H1 (cell line): ENCODE measurements around the gene UAP1. TPM values are rescaled to one million over a fixed set of nuclear protein-coding genes. Genes with fewer than 3 reads are reported as not detected.

Experiments
- CTCF ChIA-PET: fragments of 300-600 bp; sonication (Branson Sonifier 250); formaldehyde crosslinking; loops from one replicate; lab custom pipeline; 2021; ENCODE audit not compliant: partially characterized antibody; lab: Charles Lee
- POLR2A ChIA-PET: fragments of 300-600 bp; sonication (Branson Sonifier 250); formaldehyde crosslinking; loops from one replicate; lab custom pipeline; 2021; ENCODE audit warnings: inconsistent platforms; ENCODE audit not compliant: partially characterized antibody; lab: Charles Lee
- DNase-seq, 2 experiments: peaks; one replicate each; pipeline versions ENCODE4 v3.0.0 to v3.0.0-alpha.2; 2010 to 2022; ENCODE audit warnings: low spot score in 2 of 2, low read depth in 1 of 2, mixed read lengths in 1 of 2
- FAIRE-seq: peaks from 2 replicates; lab custom pipeline; 2011; peaks lifted over from hg19 to GRCh38; lab: Jason Lieb, UNC
- H2AFZ ChIP-seq: 2 replicates; pipeline ENCODE4 v1.8.1; 2012; ENCODE audit warnings: low read length, inconsistent platforms
- H2AK5ac ChIP-seq: 2 replicates; pipeline ENCODE4 v1.6.1; 2013; ENCODE audit warnings: low read depth, low read length
- H2BK120ac ChIP-seq: replicated peaks from 2 replicates; pipeline ENCODE3; 2013; ENCODE audit warnings: low read depth, low read length, inconsistent platforms
- H2BK12ac ChIP-seq: 2 replicates; pipeline ENCODE4 v1.6.1; 2013; ENCODE audit warnings: low read depth, low read length
- H2BK15ac ChIP-seq: 2 replicates; pipeline ENCODE4 v1.6.1; 2013; ENCODE audit warnings: low read length
- H2BK20ac ChIP-seq: 2 replicates; pipeline ENCODE4 v1.6.1; 2013; ENCODE audit warnings: low read length
- H2BK5ac ChIP-seq: 2 replicates; pipeline ENCODE4 v1.6.1; 2013; ENCODE audit warnings: low read depth, low read length
- H3K14ac ChIP-seq: 2 replicates; pipeline ENCODE4 v1.6.1; 2013; ENCODE audit warnings: inconsistent platforms; ENCODE audit not compliant: insufficient read length
- H3K18ac ChIP-seq: 2 replicates; pipeline ENCODE4 v1.6.1; 2013; ENCODE audit warnings: low read length; ENCODE audit errors: extremely low read depth
- H3K23ac ChIP-seq: 2 replicates; pipeline ENCODE4 v1.6.1; 2013; ENCODE audit warnings: inconsistent platforms; ENCODE audit not compliant: insufficient read length
- H3K23me2 ChIP-seq: 2 replicates; pipeline ENCODE4 v1.6.1; 2013; ENCODE audit warnings: low read depth, low read length
- H3K27ac ChIP-seq: 2 replicates; pipeline ENCODE4 v1.6.1; 2011; ENCODE audit warnings: low read depth, low read length, inconsistent platforms
- H3K27me3 ChIP-seq, 4 experiments: replicated peaks in 1 of 4; 1 replicate in 1 of 4; 2 replicates in 3 of 4; pipeline versions ENCODE4 v1.6.1 to v1.8.1; 2011 to 2013; ENCODE audit warnings: low read length in 3 of 4, mild to moderate bottlenecking in 3 of 4, inconsistent platforms in 2 of 4, mixed read lengths in 2 of 4, moderate library complexity in 1 of 4; ENCODE audit not compliant: control insufficient read depth in 3 of 4, insufficient read depth in 3 of 4; ENCODE audit errors: extremely low read depth in 1 of 4
- H3K36me3 ChIP-seq, 4 experiments: 2 replicates each; pipeline versions ENCODE4 v1.6.1 to v1.8.1; 2011 to 2013; ENCODE audit warnings: mild to moderate bottlenecking in 4 of 4, low read length in 3 of 4, moderate library complexity in 2 of 4, control low read depth in 1 of 4, inconsistent platforms in 1 of 4; ENCODE audit not compliant: insufficient read depth in 4 of 4, control insufficient read depth in 2 of 4
- H3K4ac ChIP-seq: replicated peaks from 2 replicates; pipeline ENCODE3; 2013; ENCODE audit warnings: low read length, low read depth, mixed read lengths, inconsistent platforms; ENCODE audit not compliant: insufficient read length
- H3K4me1 ChIP-seq, 4 experiments: replicated peaks in 1 of 4; 1 replicate in 1 of 4; 2 replicates in 3 of 4; pipeline versions ENCODE4 v1.6.1 to v1.8.1; 2011 to 2013; ENCODE audit warnings: low read length in 3 of 4, inconsistent platforms in 2 of 4, mixed read lengths in 1 of 4; ENCODE audit not compliant: insufficient read depth in 4 of 4, control insufficient read depth in 3 of 4
- H3K4me2 ChIP-seq, 2 experiments: 2 replicates each; pipeline versions ENCODE4 v1.6.1 to v1.8.1; 2011 to 2013; ENCODE audit warnings: low read depth in 2 of 2, low read length in 2 of 2, control low read depth in 1 of 2, inconsistent platforms in 1 of 2, mild to moderate bottlenecking in 1 of 2; ENCODE audit not compliant: insufficient read depth in 1 of 2
- H3K4me3 ChIP-seq, 4 experiments: fragments of 200-600, 300-600 bp in 1 of 4; sonication (generic), shearing (Covaris generic), sonication (Bioruptor Twin) in 1 of 4; 2 replicates each; pipeline versions ENCODE4 v1.5.1 to v1.8.1; 2011 to 2016; ENCODE audit warnings: low read length in 4 of 4, low read depth in 3 of 4, control low read depth in 2 of 4, inconsistent platforms in 2 of 4, mild to moderate bottlenecking in 2 of 4, mixed read lengths in 1 of 4, moderate library complexity in 1 of 4; ENCODE audit not compliant: insufficient read depth in 2 of 4; ENCODE audit errors: extremely low read depth in 1 of 4
- H3K56ac ChIP-seq: replicated peaks from 2 replicates; pipeline ENCODE3; 2013; ENCODE audit warnings: low read depth, mild to moderate bottlenecking, mixed read lengths, low read length, inconsistent platforms; ENCODE audit not compliant: insufficient read length
- H3K79me1 ChIP-seq: 2 replicates; pipeline ENCODE4 v1.6.1; 2013; ENCODE audit warnings: low read depth, low read length, control low read depth
- H3K79me2 ChIP-seq, 2 experiments: 2 replicates each; pipeline versions ENCODE4 v1.6.1 to v1.8.1; 2012 to 2013; ENCODE audit warnings: low read length in 2 of 2, mild to moderate bottlenecking in 2 of 2, inconsistent platforms in 1 of 2; ENCODE audit not compliant: insufficient read depth in 2 of 2, control insufficient read depth in 1 of 2
- H3K9ac ChIP-seq, 4 experiments: replicated peaks in 1 of 4; 1 replicate in 1 of 4; 2 replicates in 3 of 4; pipeline versions ENCODE4 v1.6.1 to v1.8.1; 2011 to 2013; ENCODE audit warnings: low read depth in 3 of 4, low read length in 3 of 4, control low read depth in 2 of 4, mild to moderate bottlenecking in 2 of 4, moderate library complexity in 2 of 4, inconsistent platforms in 1 of 4; ENCODE audit errors: extremely low read depth in 1 of 4
- H3K9me3 ChIP-seq, 2 experiments: 2 replicates each; pipeline versions ENCODE4 v1.6.1 to v1.8.1; 2012 to 2013; ENCODE audit warnings: mild to moderate bottlenecking in 2 of 2, moderate library complexity in 2 of 2, control low read depth in 1 of 2, inconsistent platforms in 1 of 2, low read depth in 1 of 2, low read length in 1 of 2, mixed read lengths in 1 of 2; ENCODE audit not compliant: insufficient read depth in 2 of 2
- H4K20me1 ChIP-seq, 2 experiments: replicated peaks in 1 of 2; 2 replicates each; pipeline versions ENCODE3 to v1.8.1; 2011 to 2013; ENCODE audit warnings: inconsistent platforms in 2 of 2, low read length in 2 of 2, mild to moderate bottlenecking in 1 of 2; ENCODE audit not compliant: insufficient read depth in 2 of 2, control insufficient read depth in 1 of 2
- H4K5ac ChIP-seq: 2 replicates; pipeline ENCODE4 v1.6.1; 2013; ENCODE audit warnings: low read length, low read depth, mixed read lengths, inconsistent platforms; ENCODE audit not compliant: insufficient read length
- H4K8ac ChIP-seq: 2 replicates; pipeline ENCODE4 v1.8.0; 2013; ENCODE audit warnings: mild to moderate bottlenecking, moderate library complexity, low read length, inconsistent platforms; ENCODE audit not compliant: insufficient read depth; ENCODE audit errors: extremely low read depth
- H4K91ac ChIP-seq: replicated peaks from 2 replicates; pipeline ENCODE3; 2013; ENCODE audit warnings: low read length, mixed read lengths, inconsistent platforms; ENCODE audit not compliant: insufficient read length
- ATF3 ChIP-seq: IDR thresholded peaks from 2 replicates; pipeline ENCODE4 v1.6.1; 2011; ENCODE audit warnings: low read depth, mild to moderate bottlenecking, low read length; ENCODE audit not compliant: insufficient read depth
- CHD2 ChIP-seq: IDR thresholded peaks from 2 replicates; pipeline ENCODE4 v1.6.1; 2012; ENCODE audit warnings: low read length, improper control_type of control experiment
- CTBP2 ChIP-seq: IDR thresholded peaks from 2 replicates; pipeline ENCODE4 v1.7.0; 2011; ENCODE audit warnings: borderline replicate concordance, mild to moderate bottlenecking, moderate library complexity, mixed read lengths, low read length; ENCODE audit not compliant: insufficient read depth, insufficient read length
- JUND ChIP-seq: IDR thresholded peaks from 2 replicates; pipeline ENCODE4 v1.6.1; 2011; ENCODE audit warnings: mild to moderate bottlenecking, improper control_type of control experiment, low read length
- MAX ChIP-seq: IDR thresholded peaks from 2 replicates; pipeline ENCODE4 v1.6.1; 2012; ENCODE audit warnings: inconsistent platforms
- NRF1 ChIP-seq: IDR thresholded peaks from 2 replicates; pipeline ENCODE4 v1.6.1; 2011; ENCODE audit warnings: mild to moderate bottlenecking, low read depth, low read length, improper control_type of control experiment
- POLR2AphosphoS5 ChIP-seq: IDR thresholded peaks from 2 replicates; pipeline ENCODE4 v1.6.1; 2011; ENCODE audit warnings: low read depth, low read length
- RFX5 ChIP-seq: IDR thresholded peaks from 2 replicates; pipeline ENCODE4 v1.6.1; 2011; ENCODE audit warnings: low read depth, low read length, improper control_type of control experiment, borderline replicate concordance
- SAP30 ChIP-seq: fragments of 300-600 bp; sonication (generic); IDR thresholded peaks from 2 replicates; pipeline ENCODE4 v1.7.1; 2012; ENCODE audit warnings: low read length, moderate library complexity, mild to moderate bottlenecking, inconsistent platforms; ENCODE audit not compliant: insufficient read depth, insufficient replicate concordance
- SIN3A ChIP-seq, 2 experiments: IDR thresholded peaks in 1 of 2; conservative IDR thresholded peaks in 1 of 2; 2 replicates each; pipeline ENCODE4 v1.6.1; 2011 to 2012; ENCODE audit warnings: low read length in 2 of 2, improper control_type of control experiment in 1 of 2, low read depth in 1 of 2, mild to moderate bottlenecking in 1 of 2
- SIX5 ChIP-seq: IDR thresholded peaks from 2 replicates; pipeline ENCODE4 v1.6.1; 2011; ENCODE audit warnings: mild to moderate bottlenecking, low read depth, low read length
- SP2 ChIP-seq: IDR thresholded peaks from 2 replicates; pipeline ENCODE4 v1.6.1; 2012; ENCODE audit warnings: mild to moderate bottlenecking, low read length, inconsistent platforms
- SRF ChIP-seq: IDR thresholded peaks from 2 replicates; pipeline ENCODE4 v1.6.1; 2011; ENCODE audit warnings: mild to moderate bottlenecking, low read depth, low read length, moderate library complexity
- TAF7 ChIP-seq: optimal IDR thresholded peaks from 2 replicates; pipeline ENCODE3; 2011; ENCODE audit warnings: low read depth, mild to moderate bottlenecking, inconsistent platforms, low read length, moderate library complexity, borderline replicate concordance
- TEAD4 ChIP-seq: IDR thresholded peaks from 2 replicates; pipeline ENCODE4 v1.6.1; 2012; ENCODE audit warnings: low read depth, low read length, inconsistent platforms, mixed read lengths
- polyA plus RNA-seq, 7 experiments: library from polyadenylated mRNA; depleted of rRNA in 3 of 7; stranded (reverse) in 5 of 7; unstranded in 2 of 7; fragments of >200 nt in 5 of 7; fragments of 200-250 nt in 2 of 7; gene quantifications; 1 replicate in 5 of 7; 2 replicates in 1 of 7; 4 replicates in 1 of 7; pipeline versions ENCODE4 v1.2.1 to v1.2.3, GENCODE V29; 2011 to 2013; ENCODE audit warnings: missing spikeins in 2 of 7, mixed read lengths in 2 of 7
- total RNA-seq: library from RNA; stranded (reverse); fragmentation: NEBNext Ultra II Directional; extraction: Animal tissue kit (Norgen Biotek cat#: 25700); gene quantifications from 2 replicates; pipeline ENCODE4 v1.2.1, GENCODE V29; 2021

UAP1 gene
- total and polyA plus RNA-seq, 2 of the 8 experiments (the other 6 are each of a cell fraction or from before 2014, with no cell fraction given) = 9.4 to 32.9 TPM

- H3K4me1 ChIP-seq = no peaks in the 10 kb centered on the region
- H3K14ac ChIP-seq = no peak overlapping the region
- H2BK12ac ChIP-seq = no peak overlapping the region
- H4K8ac ChIP-seq = no peak overlapping the region
- no peak overlapping the region for H3K4me2 ChIP-seq
- H3K27me3 ChIP-seq = no peaks in the 10 kb centered on the region
- peaks cover 8 to 11% of the 10 kb centered on the region in 2 experiments for H3K9me3 ChIP-seq
- H3K4ac ChIP-seq = no peak overlapping the region
- H4K91ac ChIP-seq = no peak overlapping the region
- H2BK5ac ChIP-seq = no peak overlapping the region
- no peaks in the 10 kb centered on the region for H3K23me2 ChIP-seq
- ChIA-PET POLR2A (no interaction called here), CTCF (no interaction called here)
- no peak overlapping the region for H3K9ac ChIP-seq
- H2AFZ ChIP-seq = no peak overlapping the region
- no peak overlapping the region for H2AK5ac ChIP-seq
- DNase-seq = no peak
- no peak overlapping the region for H3K18ac ChIP-seq
- no peak for FAIRE-seq
- no peak overlapping the region for H3K4me3 ChIP-seq
- H3K23ac ChIP-seq = no peak overlapping the region
- H2BK120ac ChIP-seq = no peak overlapping the region
- no peak overlapping the region for H3K56ac ChIP-seq
- H3K36me3 ChIP-seq = no peaks in the 10 kb centered on the region
- no peak overlapping the region for H4K5ac ChIP-seq
- H3K27ac ChIP-seq = no peak overlapping the region
- H2BK20ac ChIP-seq = no peak overlapping the region
- H3K79me2 ChIP-seq = no peaks in the 10 kb centered on the region
- H2BK15ac ChIP-seq = no peak overlapping the region
- no peaks in the 10 kb centered on the region for H4K20me1 ChIP-seq
- no peaks in the 10 kb centered on the region for H3K79me1 ChIP-seq
- no peak for TF ChIP-seq SP2
- TF ChIP-seq RFX5 = no peak
- no peak for TF ChIP-seq TAF7
- TF ChIP-seq TEAD4 = no peak
- TF ChIP-seq MAX = no peak
- TF ChIP-seq POLR2AphosphoS5 = no peak
- TF ChIP-seq SIN3A (conservative IDR thresholded peaks at IDR 0.05 in 1 of 2, IDR thresholded peaks at IDR 0.05 in 1 of 2; ENCODE audit: low read depth in 1 of 2, low read length in 2 of 2) = no peak
- TF ChIP-seq SRF = no peak
- TF ChIP-seq SAP30 = no peak
- no peak for TF ChIP-seq JUND
- TF ChIP-seq ATF3 = no peak
- no peak for TF ChIP-seq CHD2
- TF ChIP-seq CTBP2 = no peak
- TF ChIP-seq SIX5 = no peak
- TF ChIP-seq NRF1 = no peak
Observed at GRCh38 chr1:162621256-162621655, 59.7 kb downstream of the UAP1 start.
